IMR-90 (cell line): Measurements from ENCODE around the gene XKRX. TPM values are rescaled to one million over a fixed set of nuclear protein-coding genes. Genes with fewer than 3 reads are reported as not detected.

ENCODE experiments used
- ATAC-seq: fragments of 200-7000 bp; cut with Tn5 transposase; 2 replicates; pipeline ENCODE4 v1.9.1; 2020; ENCODE audit warnings: low read depth, mild to moderate bottlenecking, moderate library complexity
- BruUV-seq: library from RNA; stranded (reverse); fragments of 400-500 nt; replicated peaks from 2 replicates; lab custom pipeline; 2021; lab: Mats Ljungman, UMichigan
- CTCF ChIA-PET: fragments of 300-600 bp; formaldehyde crosslinking; extraction: SDS; loops from one replicate; lab custom pipeline; 2021; ENCODE audit warnings: antibody characterized with exemption; lab: Yijun Ruan, JAX
- POLR2A ChIA-PET: fragments of 300-600 bp; sonication (Branson Sonifier 250); formaldehyde crosslinking; loops from one replicate; lab custom pipeline; 2022; ENCODE audit warnings: antibody characterized with exemption; ENCODE audit not compliant: unreplicated experiment; lab: Charles Lee
- DNase-seq: peaks from one replicate; pipeline ENCODE4 v3.0.0; 2013
- H2AFZ ChIP-seq: replicated peaks from 2 replicates; pipeline ENCODE3; 2013; ENCODE audit warnings: low read length, mild to moderate bottlenecking; ENCODE audit not compliant: poor library complexity
- H2AK5ac ChIP-seq: 2 replicates; pipeline ENCODE4 v1.6.1; 2013; ENCODE audit warnings: low read depth, low read length, inconsistent platforms
- H2AK9ac ChIP-seq: replicated peaks from 2 replicates; pipeline ENCODE3; 2013; ENCODE audit warnings: mild to moderate bottlenecking, low read depth, low read length, moderate library complexity; ENCODE audit not compliant: poor library complexity
- H2BK120ac ChIP-seq: 2 replicates; pipeline ENCODE4 v1.6.1; 2013; ENCODE audit warnings: low read depth, low read length, inconsistent platforms
- H2BK15ac ChIP-seq: 3 replicates; pipeline ENCODE4 v1.6.1; 2013; ENCODE audit warnings: low read depth, low read length, inconsistent platforms
- H2BK20ac ChIP-seq: 2 replicates; pipeline ENCODE4 v1.6.1; 2013; ENCODE audit warnings: low read depth, mild to moderate bottlenecking, inconsistent platforms, low read length, moderate library complexity
- H2BK5ac ChIP-seq: 2 replicates; pipeline ENCODE4 v1.6.1; 2013; ENCODE audit warnings: mild to moderate bottlenecking, low read depth, low read length, inconsistent platforms; ENCODE audit not compliant: poor library complexity, severe bottlenecking
- H3K14ac ChIP-seq: replicated peaks from 2 replicates; pipeline ENCODE4 v1.6.1; 2013; ENCODE audit warnings: low read depth, low read length, inconsistent platforms
- H3K18ac ChIP-seq: 2 replicates; pipeline ENCODE4 v1.6.1; 2013; ENCODE audit warnings: low read depth, low read length, control low read depth
- H3K23ac ChIP-seq: 2 replicates; pipeline ENCODE4 v1.6.1; 2013; ENCODE audit warnings: low read depth, low read length, inconsistent platforms
- H3K27ac ChIP-seq: 2 replicates; pipeline ENCODE4 v1.5.1; 2013; ENCODE audit warnings: mild to moderate bottlenecking, control low read depth, low read length; ENCODE audit not compliant: insufficient read depth
- H3K27me3 ChIP-seq: 2 replicates; pipeline ENCODE4 v1.6.1; 2013; ENCODE audit warnings: low read length; ENCODE audit not compliant: control insufficient read depth, insufficient read depth
- H3K36me3 ChIP-seq: 2 replicates; pipeline ENCODE4 v1.6.1; 2013; ENCODE audit warnings: low read length, mixed read lengths; ENCODE audit not compliant: control insufficient read depth, insufficient read depth
- H3K4ac ChIP-seq: 2 replicates; pipeline ENCODE4 v1.6.1; 2013; ENCODE audit warnings: low read depth, low read length, inconsistent platforms
- H3K4me1 ChIP-seq: 2 replicates; pipeline ENCODE4 v1.6.1; 2013; ENCODE audit warnings: low read length, mixed read lengths; ENCODE audit not compliant: control insufficient read depth, insufficient read depth
- H3K4me2 ChIP-seq: 2 replicates; pipeline ENCODE4 v1.6.1; 2013; ENCODE audit warnings: low read depth, mild to moderate bottlenecking, control low read depth, low read length, moderate library complexity
- H3K4me3 ChIP-seq: 2 replicates; pipeline ENCODE4 v1.5.1; 2013; ENCODE audit warnings: low read depth, mild to moderate bottlenecking, control low read depth, low read length, moderate library complexity; ENCODE audit not compliant: insufficient read depth
- H3K56ac ChIP-seq: 2 replicates; pipeline ENCODE4 v1.6.1; 2013; ENCODE audit warnings: low read length, inconsistent platforms; ENCODE audit not compliant: insufficient read depth; ENCODE audit errors: extremely low read depth
- H3K79me1 ChIP-seq, 2 experiments: 2 replicates each; pipeline ENCODE4 v1.6.1; 2013; ENCODE audit warnings: low read length in 2 of 2, inconsistent platforms in 1 of 2, low read depth in 1 of 2
- H3K9ac ChIP-seq: 2 replicates; pipeline ENCODE4 v1.6.1; 2013; ENCODE audit warnings: low read depth, low read length, control low read depth
- H3K9me1 ChIP-seq: 2 replicates; pipeline ENCODE4 v1.6.1; 2013; ENCODE audit warnings: low read length, inconsistent platforms; ENCODE audit not compliant: insufficient read depth
- H3K9me3 ChIP-seq: 2 replicates; pipeline ENCODE4 v1.6.1; 2013; ENCODE audit warnings: low read length; ENCODE audit not compliant: control insufficient read depth, insufficient read depth
- H4K20me1 ChIP-seq: 2 replicates; pipeline ENCODE4 v1.6.1; 2013; ENCODE audit warnings: low read length, inconsistent platforms; ENCODE audit not compliant: insufficient read depth
- H4K5ac ChIP-seq: 2 replicates; pipeline ENCODE4 v1.6.1; 2013; ENCODE audit warnings: mild to moderate bottlenecking, low read depth, low read length, control low read depth
- H4K8ac ChIP-seq, 2 experiments: 2 replicates each; pipeline ENCODE4 v1.6.1; 2013; ENCODE audit warnings: low read depth in 2 of 2, low read length in 2 of 2, control low read depth in 1 of 2, inconsistent platforms in 1 of 2
- H4K91ac ChIP-seq: 2 replicates; pipeline ENCODE4 v1.6.1; 2013; ENCODE audit warnings: low read depth, low read length, inconsistent platforms; ENCODE audit not compliant: insufficient read depth
- BHLHE40 ChIP-seq: fragments of 150-350 bp; IDR thresholded peaks from 2 replicates; pipeline ENCODE4 v1.6.1; 2016; ENCODE audit warnings: mild to moderate bottlenecking, low read depth, low read length
- CEBPB ChIP-seq: IDR thresholded peaks from 2 replicates; pipeline ENCODE4 v1.6.1; 2012; ENCODE audit warnings: low read depth, low read length, improper control_type of control experiment
- CTCF ChIP-seq: conservative IDR thresholded peaks from 2 replicates; pipeline ENCODE4 v1.5.1; 2012; ENCODE audit warnings: mild to moderate bottlenecking, low read depth, low read length, improper control_type of control experiment
- FOS ChIP-seq: fragments of 150-350 bp; IDR thresholded peaks from 2 replicates; pipeline ENCODE4 v1.6.1; 2016; ENCODE audit warnings: low read depth, low read length
- MAFK ChIP-seq: IDR thresholded peaks from 2 replicates; pipeline ENCODE4 v1.6.1; 2012; ENCODE audit warnings: low read depth, low read length, improper control_type of control experiment
- MXI1 ChIP-seq: IDR thresholded peaks from 2 replicates; pipeline ENCODE4 v1.6.1; 2012; ENCODE audit warnings: low read depth, mild to moderate bottlenecking, low read length, moderate library complexity, borderline replicate concordance
- POLR2A ChIP-seq: IDR thresholded peaks from 2 replicates; pipeline ENCODE4 v1.6.1; 2012; ENCODE audit warnings: mild to moderate bottlenecking, low read depth, low read length
- RAD21 ChIP-seq: IDR thresholded peaks from 2 replicates; pipeline ENCODE4 v1.6.1; 2012; ENCODE audit warnings: low read length, improper control_type of control experiment
- RFX5 ChIP-seq: IDR thresholded peaks from 2 replicates; pipeline ENCODE4 v1.8.0; 2012; ENCODE audit warnings: low read depth, mild to moderate bottlenecking, low read length, moderate library complexity
- SMC3 ChIP-seq: fragments of 150-350 bp; IDR thresholded peaks from 2 replicates; pipeline ENCODE4 v1.6.1; 2016; ENCODE audit warnings: low read depth, mild to moderate bottlenecking, antibody characterized with exemption, low read length, moderate library complexity
- WGBS, 2 experiments: methylation state at CpG; one replicate each; pipeline versions ENCODE4 v1.1.5 to v1.1.7; 2013; ENCODE audit warnings: missing lambda C conversion rate in 2 of 2; ENCODE audit not compliant: insufficient read length in 1 of 2; ENCODE audit errors: extremely low coverage in 2 of 2; 5-methylcytosine and 5-hydroxymethylcytosine counted together
- dilution Hi-C: fragments of 300-500 bp; cut with HindIII; formaldehyde crosslinking; loops from one replicate; pipeline ENCODE4 v1.14.3; 2018; ENCODE audit warnings: low sequenced_read_pairs; ENCODE audit not compliant: unreplicated experiment
- in situ Hi-C: fragments of 300-500 bp; cut with MboI; formaldehyde crosslinking; loops from 3 replicates; pipeline ENCODE4 v1.14.3; 2019; ENCODE audit warnings: low sequenced_read_pairs, inconsistent platforms, mixed read lengths
- intact Hi-C: fragments of 100-400 bp; cut with micrococcal nuclease; formaldehyde crosslinking; loops from 2 replicates; pipeline ENCODE4 v1.10.0; 2022
- polyA plus RNA-seq, 3 experiments: library from polyadenylated mRNA; depleted of rRNA; stranded (reverse); fragments of >200 nt; gene quantifications; 2 replicates each; pipeline ENCODE4 v1.2.3, GENCODE V29; 2012; ENCODE audit warnings: low replicate concordance in 1 of 3
- total RNA-seq: library from RNA; depleted of rRNA; stranded (reverse); fragments of >200 nt; gene quantifications from 2 replicates; pipeline ENCODE4 v1.2.3, GENCODE V29; 2012
- TF ChIP-seq, protein P1 (sequence below): fragments of 150-350 bp; IDR thresholded peaks from 2 replicates; pipeline ENCODE4 v1.6.1; 2016; ENCODE audit warnings: low read depth, mild to moderate bottlenecking, low read length, moderate library complexity, borderline replicate concordance

XKRX gene
- total and polyA plus RNA-seq, 2 of the 4 experiments (the other 2 are of a cell fraction): 0.39 to 0.90 TPM

DNA sequence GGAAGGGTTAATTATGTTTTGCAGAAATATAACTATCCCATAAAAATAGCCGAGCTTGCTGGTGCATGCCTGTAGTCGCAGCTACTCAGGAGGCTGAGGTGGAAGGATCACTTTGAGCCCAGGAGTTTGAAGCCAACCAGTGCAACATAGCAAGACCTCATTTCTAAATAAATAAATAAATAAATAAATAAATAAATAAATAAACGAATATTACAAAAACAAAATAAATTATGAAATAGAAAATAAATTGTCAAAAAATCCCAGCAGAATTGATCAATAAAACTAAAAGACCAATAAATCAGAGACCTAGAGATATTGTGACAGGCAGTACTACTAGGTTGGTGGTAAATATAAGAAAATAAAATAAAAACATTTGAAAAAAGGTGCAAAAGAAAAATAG is 34.1 kb upstream of the XKRX start:
- H3K4me2 ChIP-seq: no peak overlapping the region
- ChIA-PET POLR2A (no interaction called here), CTCF (no interaction called here)
- H2BK15ac ChIP-seq: no peak overlapping the region
- H3K36me3 ChIP-seq: no peaks in the 10 kb centered on the region
- no peak overlapping the region for H2AK5ac ChIP-seq
- TF ChIP-seq FOS (no peak), SMC3 (no peak), RAD21 (no peak), CTCF (no peak), RFX5 (no peak), POLR2A (no peak), MAFK (no peak), CEBPB (no peak), MXI1 (no peak), BHLHE40 (no peak)
- TF ChIP-seq, protein P1, sequence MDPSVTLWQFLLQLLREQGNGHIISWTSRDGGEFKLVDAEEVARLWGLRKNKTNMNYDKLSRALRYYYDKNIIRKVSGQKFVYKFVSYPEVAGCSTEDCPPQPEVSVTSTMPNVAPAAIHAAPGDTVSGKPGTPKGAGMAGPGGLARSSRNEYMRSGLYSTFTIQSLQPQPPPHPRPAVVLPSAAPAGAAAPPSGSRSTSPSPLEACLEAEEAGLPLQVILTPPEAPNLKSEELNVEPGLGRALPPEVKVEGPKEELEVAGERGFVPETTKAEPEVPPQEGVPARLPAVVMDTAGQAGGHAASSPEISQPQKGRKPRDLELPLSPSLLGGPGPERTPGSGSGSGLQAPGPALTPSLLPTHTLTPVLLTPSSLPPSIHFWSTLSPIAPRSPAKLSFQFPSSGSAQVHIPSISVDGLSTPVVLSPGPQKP: no peak
- no peak overlapping the region for H3K56ac ChIP-seq
- no peak overlapping the region for H3K14ac ChIP-seq
- H4K8ac ChIP-seq: no peak overlapping the region
- DNase-seq: no peak
- no peak overlapping the region for H4K91ac ChIP-seq
- H2BK5ac ChIP-seq: no peak overlapping the region
- BruUV-seq: no TSS peak
- H3K27me3 ChIP-seq: no peaks in the 10 kb centered on the region
- no peak overlapping the region for H3K9ac ChIP-seq
- no peak overlapping the region for H3K4ac ChIP-seq
- no peak overlapping the region for H2BK20ac ChIP-seq
- H3K4me3 ChIP-seq: no peak overlapping the region
- no CpG with 5 or more reads among the region's 3 CpGs for WGBS, 2 experiments
- H3K4me1 ChIP-seq: no peaks in the 10 kb centered on the region
- H2AK9ac ChIP-seq: no peak overlapping the region
- no peak overlapping the region for H3K23ac ChIP-seq
- no peak overlapping the region for H2BK120ac ChIP-seq
- intact Hi-C loops (no loop called here), dilution Hi-C loops (no loop called here), in situ Hi-C loops (no loop called here)
- no peaks in the 10 kb centered on the region for H4K20me1 ChIP-seq
- peaks cover 3% of the 10 kb centered on the region; the same call in 1 of the 2 replicates for H3K9me3 ChIP-seq
- no peaks in the 10 kb centered on the region for H3K79me1 ChIP-seq
- no peak overlapping the region for H2AFZ ChIP-seq
- H3K18ac ChIP-seq: no peak overlapping the region
- H4K5ac ChIP-seq: no peak overlapping the region
- H3K27ac ChIP-seq: no peak overlapping the region
- H3K9me1 ChIP-seq: no peaks in the 10 kb centered on the region
- no peak for ATAC-seq
